HG03060 (cell line): ENCODE measurements around the gene PCYOX1L.

Source experiments
- ATAC-seq: cut with Tn5 transposase; IDR thresholded peaks from one replicate; pipeline ENCODE4 v1.9.1; 2021; ENCODE audit warnings: low read depth, moderate number of reproducible peaks; ENCODE audit not compliant: unreplicated experiment

PCYOX1L gene

DNA sequence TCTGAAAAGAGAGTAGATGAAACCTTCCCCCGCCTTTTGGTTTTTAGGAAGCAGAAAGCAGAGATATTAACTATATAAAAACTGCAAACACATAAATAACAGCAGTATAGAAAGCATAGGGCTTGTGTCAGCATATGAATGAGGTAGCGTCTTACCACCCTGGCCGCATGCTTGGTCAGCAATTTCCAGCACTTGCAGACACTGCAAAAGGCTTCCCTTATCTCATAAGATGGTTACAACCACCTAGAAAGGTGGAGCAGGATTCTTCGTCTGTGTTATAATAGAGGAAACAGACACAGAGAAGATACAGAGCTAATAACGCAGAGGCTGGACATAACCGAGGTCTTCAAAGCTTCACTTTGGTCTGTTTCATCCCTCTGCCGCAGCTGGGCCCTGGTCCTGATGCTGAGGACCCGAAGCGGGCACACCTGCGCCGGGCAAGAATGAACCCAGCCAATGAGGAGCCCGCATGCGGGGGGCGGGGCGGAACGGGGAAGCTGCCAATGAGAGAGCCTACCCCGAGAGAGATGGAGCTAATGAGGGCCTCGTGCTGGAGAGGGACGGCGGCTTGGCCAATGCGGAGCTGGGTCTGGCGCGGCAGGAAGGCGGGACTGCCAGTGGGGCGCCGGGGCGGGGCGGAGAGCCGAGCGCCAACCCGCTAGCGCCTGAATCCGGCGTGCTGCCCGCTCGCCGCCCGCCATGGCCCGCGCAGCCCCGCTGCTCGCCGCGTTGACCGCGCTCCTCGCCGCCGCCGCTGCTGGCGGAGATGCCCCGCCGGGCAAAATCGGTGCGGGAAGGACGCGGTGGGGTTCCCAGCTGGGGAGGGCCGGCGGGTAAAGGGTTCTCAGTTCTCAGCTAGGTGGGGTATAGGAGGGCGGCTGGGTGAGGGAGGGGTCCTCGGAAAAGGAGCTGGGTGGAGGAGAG lies at the start of gene PCYOX1L:
Gene PCYOX1L (plus strand): TSS at position 677 of the 924 bp plus-strand sequence. CDS start 23 bp downstream, at position 700.
- peak; percentile 98 for ATAC-seq

- no peak for ATAC-seq
Measured at GRCh38 chr5:149309354-149309753, 48.5 kb upstream of the PCYOX1L start.

DNA sequence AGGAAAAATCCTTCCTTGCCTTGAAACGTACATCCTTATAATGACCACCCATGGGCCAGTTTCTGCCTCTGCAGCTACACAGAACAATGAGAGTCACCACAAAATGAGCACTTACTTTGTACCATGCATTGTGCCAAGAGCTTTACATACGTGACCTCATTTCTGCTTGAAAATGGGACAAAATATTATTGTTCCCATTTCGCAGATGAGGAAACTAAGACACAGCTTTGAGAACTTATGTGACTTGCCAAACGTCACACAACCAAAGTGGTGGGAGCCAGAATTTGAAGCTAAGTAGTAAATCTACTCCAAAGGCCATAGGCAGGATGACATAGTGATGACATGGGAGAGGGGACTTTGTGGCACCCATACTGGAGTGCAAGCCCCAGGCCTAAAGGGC lies 47.4 kb upstream of the PCYOX1L start:
- no peak for ATAC-seq

- no peak for ATAC-seq
Measured at GRCh38 chr5:149310947-149311658, 46.7 kb upstream of the PCYOX1L start.

DNA sequence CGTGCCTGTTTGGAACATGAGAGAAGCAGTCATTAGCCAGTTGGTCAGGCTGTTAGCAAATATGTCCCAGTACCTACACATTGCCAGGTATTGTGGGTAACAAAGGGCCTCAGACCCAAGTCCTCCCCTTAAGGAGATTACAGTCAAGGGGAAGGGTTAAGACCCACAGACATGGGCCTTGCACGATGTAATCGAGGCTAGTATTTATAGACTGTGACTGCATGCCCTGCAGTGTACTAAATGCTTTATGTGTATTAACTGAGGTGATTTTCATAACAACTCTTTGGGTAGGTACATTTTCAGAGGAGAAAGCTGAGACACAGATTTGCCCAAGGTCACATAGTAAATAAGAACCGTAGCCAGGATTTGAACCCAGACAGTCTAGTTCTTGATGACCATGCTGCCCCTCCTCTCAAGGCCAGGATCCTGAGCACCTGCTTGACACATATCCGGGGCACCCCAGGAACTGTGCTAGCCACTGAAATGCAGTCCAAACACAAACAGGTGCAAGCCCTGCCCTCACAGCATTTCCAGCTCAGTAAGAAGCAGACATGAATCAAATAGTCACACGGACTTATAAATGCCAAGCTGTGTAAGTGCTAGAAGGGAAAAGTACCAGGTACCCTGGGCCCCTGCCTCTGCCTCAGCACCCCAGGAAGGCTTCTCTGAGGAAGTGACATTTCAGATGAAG lies 44.5 kb upstream of the PCYOX1L start:
- ATAC-seq, result no peak

DNA sequence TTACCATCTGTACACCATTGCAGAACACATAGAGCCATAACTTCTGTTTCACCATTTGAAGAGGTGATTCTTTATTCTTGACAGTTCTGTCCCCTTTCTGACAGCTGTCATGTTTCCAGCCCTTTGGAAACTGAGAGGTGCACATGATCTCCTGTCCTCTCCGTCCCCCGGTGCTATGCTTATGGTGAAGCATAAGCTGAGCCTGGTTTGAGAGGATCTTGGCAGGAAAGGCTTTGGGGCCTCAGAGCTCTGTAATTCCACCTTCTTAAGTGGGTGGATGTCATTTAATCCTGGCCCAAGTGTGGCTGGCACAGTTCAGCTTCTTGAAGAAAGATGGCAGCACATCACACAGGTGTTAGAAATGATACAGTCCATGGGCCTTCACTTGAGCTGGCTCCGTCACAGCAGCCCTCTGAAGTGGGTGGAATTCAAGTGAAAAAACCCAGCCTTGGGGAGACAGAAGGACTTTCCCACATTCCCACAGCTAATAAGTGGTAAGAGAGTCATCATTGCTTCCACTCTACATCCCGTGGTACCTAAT lies 43.2 kb upstream of the PCYOX1L start:
- no peak for ATAC-seq

DNA sequence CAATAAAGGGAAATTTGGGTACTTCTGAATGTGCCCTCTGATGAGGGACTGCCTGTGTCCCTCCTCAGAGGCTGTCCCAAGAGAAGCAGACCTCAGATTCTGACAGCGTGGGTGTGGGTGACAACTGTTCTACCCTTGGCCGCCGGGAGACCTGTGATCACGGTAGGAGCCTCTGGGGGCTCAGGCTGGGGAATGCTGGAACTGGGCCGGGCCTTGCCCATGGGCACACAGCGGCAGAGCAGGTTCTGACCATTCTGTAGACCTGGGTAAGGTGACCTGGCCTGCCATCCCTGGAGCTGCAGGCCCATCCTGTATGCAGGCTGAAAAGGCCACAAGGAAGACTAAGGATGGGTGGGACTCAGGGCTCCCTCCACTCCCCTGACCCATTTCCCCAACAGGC lies 42.1 kb upstream of the PCYOX1L start:
- ATAC-seq, result no peak

- ATAC-seq, result no peak
Measured at GRCh38 chr5:149317281-149318048, 40.4 kb upstream of the PCYOX1L start.

- no peak for ATAC-seq
Measured at GRCh38 chr5:149319174-149319573, 38.7 kb upstream of the PCYOX1L start.

GRCh38 chr5:149320791-149321330 lies 37.0 kb upstream of the PCYOX1L start:
- no peak for ATAC-seq

- no peak for ATAC-seq
Measured at GRCh38 chr5:149322518-149322917, 35.3 kb upstream of the PCYOX1L start.

DNA sequence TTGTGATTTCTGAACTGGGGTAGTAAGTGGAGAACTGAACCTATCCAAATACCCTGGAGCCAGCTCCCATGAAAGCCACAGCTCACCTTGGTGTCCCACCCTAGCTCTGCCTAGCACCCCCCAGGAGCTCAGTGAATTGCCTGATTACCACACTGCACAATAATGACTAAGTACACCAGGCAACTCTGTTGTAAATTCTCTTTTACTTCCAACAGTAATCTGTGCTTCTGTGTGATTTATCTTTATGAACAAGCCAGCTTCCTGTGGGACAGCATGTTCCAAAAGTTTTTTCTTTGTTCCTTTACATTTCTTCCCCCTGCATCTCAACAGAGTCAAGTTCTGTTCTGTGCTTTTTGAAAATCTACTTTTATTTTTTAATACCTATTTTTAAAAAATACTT lies 34.6 kb upstream of the PCYOX1L start:
- no peak for ATAC-seq

- no peak for ATAC-seq
Measured at GRCh38 chr5:149323621-149324205, 34.1 kb upstream of the PCYOX1L start.

- no peak for ATAC-seq
Measured at GRCh38 chr5:149324641-149325040, 33.2 kb upstream of the PCYOX1L start.

GRCh38 chr5:149325166-149325735 lies 32.6 kb upstream of the PCYOX1L start:
- ATAC-seq, result no peak

DNA sequence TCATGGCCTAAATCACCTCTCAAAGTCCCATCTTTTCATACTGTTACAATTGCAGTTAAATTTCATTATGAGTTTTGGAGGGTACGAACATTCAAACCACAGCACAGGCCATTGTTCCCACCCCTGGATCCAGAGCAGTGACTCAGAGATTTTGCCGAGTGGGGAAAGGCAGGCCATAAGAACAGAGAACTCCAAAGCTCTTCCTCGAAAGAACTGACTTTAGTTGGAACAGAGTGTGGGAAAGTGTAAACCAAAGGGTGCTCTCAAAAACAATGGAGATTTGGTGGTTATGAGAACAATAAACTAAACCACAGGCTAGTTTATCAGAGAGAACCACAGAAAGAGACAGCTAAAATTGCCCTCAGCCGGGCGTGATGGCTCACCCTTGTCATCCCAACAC lies 32.0 kb upstream of the PCYOX1L start:
- no peak for ATAC-seq

DNA sequence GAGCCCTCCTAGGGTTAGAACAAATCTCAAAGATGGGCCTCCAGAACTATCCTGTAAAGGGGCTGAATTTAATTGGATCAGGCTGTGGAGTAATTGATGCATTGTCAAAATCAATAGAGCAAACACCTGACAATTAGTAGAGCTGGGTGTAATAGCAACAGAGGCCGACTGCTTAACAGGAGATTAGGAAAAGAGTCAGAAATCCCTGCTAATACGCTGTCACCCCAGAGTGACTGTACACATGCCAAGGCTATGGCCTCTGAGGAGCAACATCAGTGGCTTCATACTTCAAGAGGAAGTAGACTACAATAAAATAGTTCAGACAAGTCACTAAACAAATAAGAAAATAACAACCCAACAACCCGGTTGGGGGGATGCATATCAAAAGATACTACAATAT lies 31.2 kb upstream of the PCYOX1L start:
- no peak for ATAC-seq

DNA sequence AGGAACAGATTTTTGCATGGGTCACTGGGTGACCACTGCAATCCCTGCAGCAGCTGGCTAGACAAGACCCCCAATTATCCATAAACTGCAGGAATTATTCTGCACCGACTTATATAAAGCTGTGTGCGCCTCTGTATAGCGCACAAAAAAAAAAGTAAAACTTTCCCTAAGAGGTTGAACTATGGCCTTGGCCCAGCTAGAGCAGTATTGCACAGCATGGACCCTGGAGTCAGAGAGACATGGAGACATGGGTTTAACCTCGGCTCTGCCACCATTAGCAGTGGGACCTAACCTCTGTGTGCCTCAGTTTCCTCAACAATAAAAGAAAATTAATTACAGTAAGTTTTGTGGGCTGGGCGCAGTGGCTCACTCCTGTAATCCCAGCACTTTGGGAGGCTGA lies 29.7 kb upstream of the PCYOX1L start:
- no peak for ATAC-seq
